Stimulated activated CD8-positive, alpha-beta memory T cell treated with anti-CD3 and anti-CD28 coated beads, Interleukin-4, amount 100 ng/mL, for 48 hours (primary cell): ENCODE measurements around the gene RXFP1.

Experiments
- DNase-seq: peaks from one replicate; pipeline ENCODE4 v3.0.0-alpha.2; 2020

RXFP1 gene

DNA sequence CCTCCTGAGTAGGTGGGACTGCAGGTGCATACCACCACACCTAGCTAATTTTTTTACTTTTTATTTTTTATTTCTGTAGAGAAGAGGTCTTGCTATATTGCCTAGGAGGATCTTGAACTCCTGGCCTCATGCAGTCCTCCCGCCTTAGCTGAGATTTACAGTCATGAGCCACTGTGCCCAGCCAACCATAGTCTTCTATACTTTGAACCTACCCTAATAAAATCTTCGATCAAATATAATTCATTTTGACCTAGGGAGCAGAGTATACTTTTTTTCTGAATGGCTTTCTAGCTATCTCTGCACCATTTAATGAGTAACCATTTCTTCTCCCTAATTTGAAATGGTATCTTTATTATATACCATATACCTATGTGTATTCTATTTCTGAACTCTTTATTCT lies 157.1 kb downstream of the RXFP1 start:
- no peak for DNase-seq

DNA sequence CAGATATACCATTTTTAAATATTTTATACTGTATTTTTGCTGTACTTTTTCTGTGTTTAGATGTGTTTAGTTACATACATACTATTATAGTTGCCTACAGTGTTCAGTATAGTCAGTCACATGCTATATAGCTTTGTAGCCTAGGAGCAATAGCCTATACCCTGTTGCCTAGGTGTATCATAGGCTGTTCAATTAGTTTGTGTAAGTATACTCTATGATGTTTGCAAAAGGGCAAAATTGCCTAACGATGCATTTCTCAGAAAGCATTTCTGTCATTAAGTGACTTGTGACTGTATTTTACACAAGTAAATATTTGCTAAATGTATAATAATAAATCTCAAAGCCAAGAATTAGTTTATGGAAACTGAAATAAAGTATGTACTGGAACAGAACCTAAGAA lies 159.9 kb downstream of the RXFP1 start:
- DNase-seq, result no peak

DNA sequence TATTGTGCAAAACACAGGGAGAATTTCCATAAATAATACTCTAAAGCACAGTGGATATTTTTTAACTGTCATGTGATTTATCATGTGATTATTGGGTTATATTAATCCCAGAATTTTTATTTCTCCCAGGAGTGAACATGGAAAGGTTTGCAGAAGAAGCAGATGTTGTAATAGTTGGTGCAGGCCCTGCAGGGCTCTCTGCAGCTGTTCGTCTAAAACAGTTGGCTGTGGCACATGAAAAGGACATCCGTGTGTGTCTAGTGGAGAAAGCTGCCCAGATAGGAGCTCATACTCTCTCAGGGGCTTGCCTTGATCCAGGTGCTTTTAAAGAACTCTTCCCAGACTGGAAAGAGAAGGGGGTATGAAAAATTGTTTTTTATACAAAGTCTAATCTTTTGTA lies 160.4 kb downstream of the RXFP1 start:
- DNase-seq, result no peak

DNA sequence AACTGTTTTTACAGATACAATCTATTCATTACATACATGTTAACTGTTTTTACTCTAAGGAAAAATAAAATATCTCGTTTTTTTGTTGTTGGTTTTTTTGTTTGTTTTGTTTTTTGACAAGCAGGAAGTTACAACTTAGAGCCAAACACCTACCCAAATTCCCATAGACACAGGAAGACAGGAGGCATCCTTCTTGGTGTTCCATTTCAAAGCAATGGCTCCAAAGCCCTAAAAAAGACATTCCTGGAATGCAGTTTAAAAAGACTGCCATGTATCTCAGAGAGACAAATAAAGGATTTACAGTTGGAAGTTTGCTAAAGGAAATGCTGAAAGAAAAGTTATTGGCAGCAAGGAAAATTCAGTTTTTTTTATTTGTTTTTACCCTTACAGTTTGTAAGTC lies 167.1 kb downstream of the RXFP1 start:
- no peak for DNase-seq
